Heart left ventricle (tissue), 16 donors: ENCODE measurements around the gene SLIT3. TPM values are rescaled to one million over a fixed set of nuclear protein-coding genes. Genes with fewer than 3 reads are reported as not detected.

ENCODE experiments used
- ATAC-seq, 4 donors: fragments of 200-7000 bp; cut with Tn5 transposase; one replicate each; pipeline ENCODE4 v1.9.1; 2020 to 2022; ENCODE audit warnings: moderate library complexity in 4 of 4, mild to moderate bottlenecking in 3 of 4, moderate number of reproducible peaks in 1 of 4
- DNase-seq, 5 donors: peaks; one replicate each; pipeline ENCODE4 v3.0.0-alpha.2; 2020
- H3K27ac ChIP-seq, 12 donors: fragments of 200-600 bp; sonication (generic) in 4 of 12; one replicate each; pipeline versions ENCODE4 v1.5.0 to v1.8.0; 2016 to 2022; ENCODE audit warnings: mild to moderate bottlenecking in 2 of 12
- H3K27me3 ChIP-seq, 9 donors: fragments of 200-600 bp; sonication (generic) in 2 of 9; one replicate each; pipeline versions ENCODE4 v1.5.1 to v1.8.0; 2016 to 2022; ENCODE audit warnings: mild to moderate bottlenecking in 3 of 9
- H3K36me3 ChIP-seq, 9 donors: fragments of 200-600 bp; sonication (generic) in 2 of 9; one replicate each; pipeline versions ENCODE4 v1.5.0 to v1.8.0; 2018 to 2022; ENCODE audit warnings: mild to moderate bottlenecking in 2 of 9
- H3K4me1 ChIP-seq, 12 donors: fragments of 200-600 bp; sonication (generic) in 4 of 12; one replicate each; pipeline versions ENCODE4 v1.5.0 to v1.8.0; 2016 to 2022; ENCODE audit warnings: mild to moderate bottlenecking in 3 of 12
- H3K4me3 ChIP-seq, 12 donors: fragments of 200-600 bp; sonication (generic) in 4 of 12; one replicate each; pipeline versions ENCODE4 v1.5.0 to v1.8.0; 2017 to 2022; ENCODE audit warnings: mild to moderate bottlenecking in 9 of 12, moderate library complexity in 4 of 12
- H3K9me3 ChIP-seq, 12 donors: fragments of 200-600 bp; sonication (generic) in 4 of 12; one replicate each; pipeline versions ENCODE4 v1.5.0 to v1.8.0; 2016 to 2022; ENCODE audit warnings: mild to moderate bottlenecking in 1 of 12
- CTCF ChIP-seq, 12 donors: fragments of 200-600 bp; sonication (generic) in 4 of 12; IDR thresholded peaks; one replicate each; pipeline versions ENCODE4 v1.5.0 to v1.8.0; 2018 to 2022; ENCODE audit warnings: antibody characterized with exemption in 12 of 12, mild to moderate bottlenecking in 5 of 12
- POLR2A ChIP-seq, 2 donors: fragments of 450-650 bp; IDR thresholded peaks; one replicate each; pipeline ENCODE4 v1.6.1; 2017; ENCODE audit warnings: antibody characterized with exemption in 2 of 2, mild to moderate bottlenecking in 2 of 2, moderate library complexity in 2 of 2
- whole genome bisulfite sequencing, 4 donors: extraction: QIAGEN DNeasy Blood & Tissue Kit in 2 of 4; methylation state at CpG; one replicate each; pipeline versions ENCODE4 v1.1.5 to v1.1.7; 2013 to 2018; 5-methylcytosine and 5-hydroxymethylcytosine counted together
- intact Hi-C, 10 donors: fragments of 100-400 bp; cut with DNase I; formaldehyde crosslinking; loops; one replicate each; pipeline versions ENCODE4 v1.11.1 to v1.14.2; 2022
- polyA plus RNA-seq, 2 donors: library from polyadenylated mRNA; stranded (reverse); fragments of 200-250 nt; gene quantifications; one replicate each; pipeline ENCODE4 v1.2.3, GENCODE V29; 2013
- total RNA-seq, 9 donors: library from RNA; depleted of rRNA in 2 of 9; stranded (reverse); fragments of >200 nt in 2 of 9; fragmentation: NEBNext Ultra II Directional in 3 of 9; extraction: Animal tissue kit (Norgen Biotek cat#: 25700) in 3 of 9; gene quantifications; one replicate each; pipeline versions ENCODE4 v1.1.0 to v1.2.4, GENCODE V29; 2016 to 2023
- donor health status: ischemic (EF 13 %, LVEDD 7.1; RV severe dilation, severe dysfunction).
- donor health status: healthy with polysubstance abuse.
- donor health status: DM: no; HTN: yes; CAD: no.
- donor health status: DM: no; HTN: no; CAD: no.
- donor health status: ischemic (EF 25% LVEDD 6.9; RV normal size, moderate dysfunction).
- donor health status: ischemic (EF 25% LVEDD 5.7; RV mildly dilated, moderate dysfunction).
- donor health status: healthy.
- donor health status: DM: yes; HTN: yes; CAD: no.
- donor health status: ischemic (EF 35%, LVEDD 5.7; RV mildly dilated, moderate dysfunction).
- donor health status: nonischemic (EF 11% LVEDD 7.7; RV severe dilation, severe dysfunction).
- donor health status: DM: yes; HTN: yes; CAD: no.
- donor health status: PGD.
- donor health status: ischemic (EF 29% LVEDD 5.4; RV normal size, mild dysfunction).
- donor health status: nonischemic (EF 23%, LVEDD 6.1; RV moderate dilation, normal function).

SLIT3 gene
- total and polyA plus RNA-seq, 11 donors: 2.3 to 40.3 (median 14.4) TPM

DNA sequence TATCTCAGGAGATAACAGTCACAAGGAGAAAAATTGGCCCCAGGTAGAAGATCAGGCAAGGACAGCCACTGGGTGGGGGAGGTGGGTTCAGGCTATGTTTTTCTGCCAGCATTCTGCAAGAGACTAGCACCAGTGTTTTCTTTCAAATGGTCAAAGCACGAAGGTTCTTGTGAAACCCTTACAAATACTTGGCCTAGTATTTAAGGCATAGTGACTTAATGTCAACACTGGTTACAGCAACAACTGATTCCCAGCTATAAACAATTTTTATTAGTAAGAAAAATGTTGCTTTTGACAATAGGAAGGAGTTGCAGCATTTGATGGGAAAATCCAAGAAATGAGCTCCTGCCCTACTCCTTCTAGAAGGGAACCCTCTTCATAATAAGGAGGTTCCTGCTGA lies 349.6 kb downstream of the SLIT3 start:
- Histone ChIP-seq H3K36me3 (no peaks in the 10 kb centered on the region), H3K9me3 (no peaks in the 10 kb centered on the region), H3K4me1 (no peaks in the 10 kb centered on the region), H3K27me3 (no peaks in the 10 kb centered on the region), H3K4me3 (no peak overlapping the region), H3K27ac (no peak overlapping the region)
- DNase-seq: no peak
- ATAC-seq: no peak
- intact Hi-C loops: no loop called here
- 78 to 87% (median 80%) methylated on average over 1 of the region's 1 CpG for WGBS, 4 donors
- no peak for TF ChIP-seq POLR2A (IDR thresholded peaks at IDR 0.05)
- TF ChIP-seq CTCF (IDR thresholded peaks at IDR 0.05): no peak

DNA sequence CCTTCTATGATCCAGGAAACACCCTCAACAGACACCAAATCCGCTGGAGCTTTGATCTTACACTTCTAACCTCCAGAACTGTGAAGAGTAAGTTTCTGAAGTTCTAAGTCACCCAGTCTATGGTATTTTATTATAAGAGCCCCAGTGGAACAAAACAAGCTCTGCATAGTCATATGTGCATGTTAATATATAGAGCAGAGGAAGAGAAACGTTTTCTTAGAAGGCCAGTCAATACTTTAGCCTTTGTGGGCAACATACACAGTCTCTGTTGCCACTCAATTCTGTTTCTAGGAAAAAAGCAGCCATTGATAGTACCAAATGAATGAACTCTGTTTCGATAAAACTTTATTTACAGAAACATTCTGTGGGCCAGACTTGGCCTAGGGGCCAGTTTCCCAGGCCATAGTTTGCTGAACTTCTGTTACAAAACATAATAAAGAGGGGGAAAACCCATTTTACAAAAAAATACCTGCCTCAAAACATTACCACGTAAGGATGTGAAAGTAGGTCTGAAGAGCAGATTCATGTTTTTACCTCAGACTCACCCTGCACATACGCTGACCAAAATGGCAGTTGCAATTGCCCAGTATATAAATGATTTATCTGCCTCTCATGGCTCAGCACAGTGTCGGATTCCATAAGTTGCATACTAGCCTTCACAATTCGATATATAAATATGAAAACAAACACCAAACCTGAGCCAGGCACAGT lies 350.5 kb downstream of the SLIT3 start:
- DNase-seq (no peak), ATAC-seq (no peak)
- no peaks in the 10 kb centered on the region for H3K4me1 ChIP-seq
- intact Hi-C loops: no loop called here
- H3K36me3 ChIP-seq: no peaks in the 10 kb centered on the region
- no peak overlapping the region for H3K4me3 ChIP-seq
- WGBS, 4 donors: 87 to 92% (median 89%) methylated on average over 7 of the region's 7 CpGs
- H3K27me3 ChIP-seq: no peaks in the 10 kb centered on the region
- H3K9me3 ChIP-seq: no peaks in the 10 kb centered on the region
- TF ChIP-seq POLR2A (IDR thresholded peaks at IDR 0.05) (no peak), CTCF (IDR thresholded peaks at IDR 0.05) (no peak)
- no peak overlapping the region for H3K27ac ChIP-seq

GRCh38 chr5:168948746-168949145 lies 352.2 kb downstream of the SLIT3 start:
- TF ChIP-seq CTCF (IDR thresholded peaks at IDR 0.05) (no peak), POLR2A (IDR thresholded peaks at IDR 0.05) (no peak)
- intact Hi-C loops: loop anchor here in 5 of 10 donors (5.0 to 10.0 kb wide), 4 partner anchors 241 to 266 kb away; no protein-coding TSS in a partner anchor
- no peak overlapping the region for H3K4me3 ChIP-seq
- H3K27me3 ChIP-seq: no peaks in the 10 kb centered on the region
- H3K4me1 ChIP-seq: peaks cover 0 to 8% (median 0%) of the 10 kb centered on the region in 12 donors
- H3K9me3 ChIP-seq: no peaks in the 10 kb centered on the region
- WGBS, 4 donors: 80 to 88% (median 82%) methylated on average over 2 to 3 of the region's 3 CpGs
- H3K36me3 ChIP-seq: no peaks in the 10 kb centered on the region
- no peak overlapping the region for H3K27ac ChIP-seq
- ATAC-seq (no peak), DNase-seq (no peak)

- Histone ChIP-seq H3K27me3 (no peaks in the 10 kb centered on the region), H3K4me3 (no peak overlapping the region), H3K27ac (no peak overlapping the region), H3K36me3 (no peaks in the 10 kb centered on the region), H3K9me3 (no peaks in the 10 kb centered on the region), H3K4me1 (peaks cover 0 to 8% (median 0%) of the 10 kb centered on the region in 12 donors)
- DNase-seq: peak in 3 of 5 donors; percentile 18 to 37 (median 35)
- intact Hi-C loops: loop anchor here in 5 of 10 donors (5.0 to 10.0 kb wide), 4 partner anchors 240 to 265 kb away; no protein-coding TSS in a partner anchor
- 36 to 51% (median 44%) methylated on average over 5 of the region's 5 CpGs for WGBS, 4 donors
- no peak for TF ChIP-seq POLR2A (IDR thresholded peaks at IDR 0.05)
- TF ChIP-seq CTCF (IDR thresholded peaks at IDR 0.05): peak; percentile 52 to 75 (median 61)
- ATAC-seq: peak in 3 of 4 donors; percentile 39 to 75 (median 67)
These were observed 353.6 kb downstream of the SLIT3 start for GRCh38 chr5:168947212-168947868.
